ENCODE results near the gene MED16. TPM values are rescaled to one million over a fixed set of nuclear protein-coding genes. Genes with fewer than 3 reads are reported as not detected.

Gene MED16
- polyA plus RNA-seq, 3 donors: 20.7 to 37.4 (median 32.8) TPM

DNA sequence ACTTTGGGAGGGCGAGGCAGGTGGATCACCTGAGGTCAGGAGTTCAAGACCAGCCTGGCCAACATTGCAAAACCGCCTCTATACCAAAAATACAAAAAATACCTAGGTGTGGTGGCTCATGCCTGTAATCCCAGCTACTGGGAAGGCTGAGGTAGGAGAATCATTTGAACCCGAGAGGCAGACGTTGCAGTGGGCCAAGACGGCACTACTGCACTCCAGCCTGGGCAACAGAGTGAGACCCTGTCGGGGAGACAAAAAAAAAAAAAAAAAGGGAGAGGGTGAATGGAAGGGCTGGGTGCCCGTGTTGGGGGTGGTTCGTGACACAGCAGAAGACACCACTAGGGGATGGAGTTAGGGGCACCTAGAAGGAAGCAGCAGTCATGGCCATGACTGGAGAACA lies 22.7 kb downstream of the MED16 start:
- H3K4me3 Mint-ChIP-seq: no peak overlapping the region
- H3K4me1 Mint-ChIP-seq: peaks cover 6% of the 10 kb centered on the region
- intact Hi-C loops (cut with micrococcal nuclease): no loop called here
- H3K9ac ChIP-seq (ENCODE audit: insufficient read depth, low read length, poor library complexity, severe bottlenecking): no peak overlapping the region
- peaks cover 0 to 5% (median 2%) of the 10 kb centered on the region in 3 donors for H3K27me3 Mint-ChIP-seq (ENCODE audit: low read depth in 3 of 3)
- no peak overlapping the region for H2AFZ ChIP-seq (ENCODE audit: insufficient read depth, low read depth, low read length, poor library complexity, severe bottlenecking)
- peaks cover 8 to 10% of the 10 kb centered on the region in 2 donors for H3K4me1 ChIP-seq (ENCODE audit: control insufficient read depth in 1 of 2, insufficient read depth in 2 of 2, low read length in 2 of 2)
- no peaks in the 10 kb centered on the region for H3K9me3 ChIP-seq (replicated peaks in 1 of 2; ENCODE audit: control insufficient read depth in 1 of 2, insufficient read depth in 1 of 2, low read length in 2 of 2)
- H3K36me3 ChIP-seq (replicated peaks in 1 of 2; ENCODE audit: control insufficient read depth in 1 of 2, insufficient read depth in 2 of 2, low read length in 2 of 2): peaks cover 10 to 23% of the 10 kb centered on the region in 2 donors
- WGBS (ENCODE audit: insufficient coverage): 96% methylated on average over 5 of the region's 8 CpGs
- peaks cover 49% of the 10 kb centered on the region for H4K20me1 ChIP-seq (ENCODE audit: insufficient read depth, low read length)
- peak overlapping the region in 2 of 7 donors; percentile 23 to 75 for H3K27ac Mint-ChIP-seq
- no peak overlapping the region for H3K4me2 ChIP-seq (replicated peaks; ENCODE audit: extremely low read depth, low read length, poor library complexity, severe bottlenecking)
- no peak for DNase-seq
- no peaks in the 10 kb centered on the region for H3K79me2 ChIP-seq (ENCODE audit: insufficient read depth, low read length)
- peaks cover 0 to 11% of the 10 kb centered on the region in 2 donors for H3K27me3 ChIP-seq (ENCODE audit: control insufficient read depth in 2 of 2, insufficient read depth in 2 of 2, low read length in 2 of 2)
- no peak overlapping the region for H3K4me3 ChIP-seq (replicated peaks in 1 of 3; ENCODE audit: low read depth in 2 of 3, low read length in 3 of 3)
- H3K27ac ChIP-seq (ENCODE audit: low read depth in 1 of 2, low read length in 2 of 2): no peak overlapping the region
- no peaks in the 10 kb centered on the region for H3K9me3 Mint-ChIP-seq
- H3K36me3 Mint-ChIP-seq: peaks cover 31 to 52% of the 10 kb centered on the region in 2 donors
- TF ChIP-seq, protein P1, sequence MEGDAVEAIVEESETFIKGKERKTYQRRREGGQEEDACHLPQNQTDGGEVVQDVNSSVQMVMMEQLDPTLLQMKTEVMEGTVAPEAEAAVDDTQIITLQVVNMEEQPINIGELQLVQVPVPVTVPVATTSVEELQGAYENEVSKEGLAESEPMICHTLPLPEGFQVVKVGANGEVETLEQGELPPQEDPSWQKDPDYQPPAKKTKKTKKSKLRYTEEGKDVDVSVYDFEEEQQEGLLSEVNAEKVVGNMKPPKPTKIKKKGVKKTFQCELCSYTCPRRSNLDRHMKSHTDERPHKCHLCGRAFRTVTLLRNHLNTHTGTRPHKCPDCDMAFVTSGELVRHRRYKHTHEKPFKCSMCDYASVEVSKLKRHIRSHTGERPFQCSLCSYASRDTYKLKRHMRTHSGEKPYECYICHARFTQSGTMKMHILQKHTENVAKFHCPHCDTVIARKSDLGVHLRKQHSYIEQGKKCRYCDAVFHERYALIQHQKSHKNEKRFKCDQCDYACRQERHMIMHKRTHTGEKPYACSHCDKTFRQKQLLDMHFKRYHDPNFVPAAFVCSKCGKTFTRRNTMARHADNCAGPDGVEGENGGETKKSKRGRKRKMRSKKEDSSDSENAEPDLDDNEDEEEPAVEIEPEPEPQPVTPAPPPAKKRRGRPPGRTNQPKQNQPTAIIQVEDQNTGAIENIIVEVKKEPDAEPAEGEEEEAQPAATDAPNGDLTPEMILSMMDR (IDR thresholded peaks at IDR 0.05): no peak

DNA sequence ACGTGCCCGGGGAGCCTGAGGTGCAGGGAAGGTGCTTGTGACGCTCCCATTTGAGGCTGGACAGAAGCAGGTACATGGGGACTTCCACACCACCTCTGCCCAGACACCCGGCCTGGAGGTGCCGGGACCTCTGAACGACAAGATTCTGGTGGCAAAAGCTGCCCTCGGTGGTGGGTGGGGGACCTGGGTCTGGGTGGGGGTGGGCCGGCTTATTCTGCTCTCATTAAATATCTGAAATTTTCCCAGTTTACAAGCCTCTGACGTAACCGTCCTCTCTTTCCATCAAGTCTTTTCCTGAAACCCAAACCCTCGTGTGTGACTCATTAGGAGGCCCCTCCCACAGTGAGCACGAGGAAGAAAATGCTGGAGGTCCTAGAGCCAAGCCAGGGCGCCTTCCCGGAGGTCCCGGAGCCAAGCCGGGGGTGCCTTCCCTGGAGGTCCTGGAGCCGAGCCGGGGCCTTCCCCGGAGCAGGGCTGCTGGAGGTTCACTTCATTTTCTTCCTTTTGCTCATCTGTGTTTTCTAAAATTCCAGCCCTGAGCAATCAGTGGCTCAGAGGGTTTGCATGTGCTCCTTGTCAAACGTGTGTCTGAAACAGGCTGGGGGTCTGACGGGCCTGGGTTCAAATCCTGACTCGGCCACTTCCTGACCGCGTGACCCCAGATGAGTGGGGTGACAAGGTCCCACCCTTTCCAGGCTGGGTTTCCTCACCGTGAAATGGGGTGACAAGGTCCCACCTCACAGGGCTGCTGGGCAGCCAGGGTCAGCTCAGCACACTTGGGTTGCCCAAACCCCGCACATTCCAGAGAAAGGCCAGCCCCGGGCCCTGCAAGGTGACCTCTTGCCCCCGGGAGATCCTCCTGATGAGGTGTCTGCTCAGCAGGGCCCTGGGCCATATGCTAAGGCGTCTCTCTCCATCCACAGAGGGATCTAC lies 23.5 kb downstream of the MED16 start:
- Histone ChIP-seq H3K4me1 (ENCODE audit: control insufficient read depth in 1 of 2, insufficient read depth in 2 of 2, low read length in 2 of 2) (peaks cover 8 to 10% of the 10 kb centered on the region in 2 donors), H3K36me3 (replicated peaks in 1 of 2; ENCODE audit: control insufficient read depth in 1 of 2, insufficient read depth in 2 of 2, low read length in 2 of 2) (peaks cover 10 to 20% of the 10 kb centered on the region in 2 donors), H3K9me3 (replicated peaks in 1 of 2; ENCODE audit: control insufficient read depth in 1 of 2, insufficient read depth in 1 of 2, low read length in 2 of 2) (no peaks in the 10 kb centered on the region), H3K79me2 (ENCODE audit: insufficient read depth, low read length) (no peaks in the 10 kb centered on the region), H3K4me3 (replicated peaks in 1 of 3; ENCODE audit: low read depth in 2 of 3, low read length in 3 of 3) (no peak overlapping the region), H4K20me1 (ENCODE audit: insufficient read depth, low read length) (peaks cover 56% of the 10 kb centered on the region), H2AFZ (ENCODE audit: insufficient read depth, low read depth, low read length, poor library complexity, severe bottlenecking) (no peak overlapping the region), H3K4me2 (replicated peaks; ENCODE audit: extremely low read depth, low read length, poor library complexity, severe bottlenecking) (no peak overlapping the region), H3K27ac (ENCODE audit: low read depth in 1 of 2, low read length in 2 of 2) (no peak overlapping the region), H3K9ac (ENCODE audit: insufficient read depth, low read length, poor library complexity, severe bottlenecking) (no peak overlapping the region), H3K27me3 (ENCODE audit: control insufficient read depth in 2 of 2, insufficient read depth in 2 of 2, low read length in 2 of 2) (peaks cover 0 to 11% of the 10 kb centered on the region in 2 donors)
- Mint-ChIP-seq H3K4me1 (peaks cover 6% of the 10 kb centered on the region), H3K9me3 (no peaks in the 10 kb centered on the region), H3K27ac (peak overlapping the region in 1 of 7 donors; percentile 23), H3K4me3 (no peak overlapping the region), H3K27me3 (ENCODE audit: low read depth in 3 of 3) (peaks cover 0 to 5% (median 2%) of the 10 kb centered on the region in 3 donors), H3K36me3 (peaks cover 29 to 50% of the 10 kb centered on the region in 2 donors)
- TF ChIP-seq, protein P1 (IDR thresholded peaks at IDR 0.05): no peak
- intact Hi-C loops (cut with micrococcal nuclease): loop anchor here in 1 of 2 donors (10.0 kb wide), 1 partner anchor 375 kb away; the partner anchor contains the start of genes ATP5F1D and MIDN
- WGBS (ENCODE audit: insufficient coverage): 72% methylated on average over 20 of the region's 29 CpGs
- DNase-seq: peak in 1 of 3 donors; percentile 48
